Left kidney (tissue), 2 donors: ENCODE data around the gene CTSA. TPM values are rescaled to one million over a fixed set of nuclear protein-coding genes. Genes with fewer than 3 reads are reported as not detected.
"Not testable (repeated sequence)": the region's sequence is repeated elsewhere in the genome, so short reads cannot be mapped to it uniquely, and the experiment has no call there.

Source experiments
- DNase-seq: peaks from one replicate; pipeline ENCODE4 v3.0.0-alpha.2; 2013
- polyA plus RNA-seq: library from polyadenylated mRNA; unstranded; fragments of 120-200 nt; gene quantifications from one replicate; pipeline ENCODE4 v1.2.1, GENCODE V29; 2013; ENCODE audit not compliant: insufficient read length

The CTSA gene
- polyA plus RNA-seq, 1 donor, result 143 TPM

- no peak for DNase-seq
These were observed 1.1 kb downstream of the CTSA start for GRCh38 chr20:45892049-45892825.

DNA sequence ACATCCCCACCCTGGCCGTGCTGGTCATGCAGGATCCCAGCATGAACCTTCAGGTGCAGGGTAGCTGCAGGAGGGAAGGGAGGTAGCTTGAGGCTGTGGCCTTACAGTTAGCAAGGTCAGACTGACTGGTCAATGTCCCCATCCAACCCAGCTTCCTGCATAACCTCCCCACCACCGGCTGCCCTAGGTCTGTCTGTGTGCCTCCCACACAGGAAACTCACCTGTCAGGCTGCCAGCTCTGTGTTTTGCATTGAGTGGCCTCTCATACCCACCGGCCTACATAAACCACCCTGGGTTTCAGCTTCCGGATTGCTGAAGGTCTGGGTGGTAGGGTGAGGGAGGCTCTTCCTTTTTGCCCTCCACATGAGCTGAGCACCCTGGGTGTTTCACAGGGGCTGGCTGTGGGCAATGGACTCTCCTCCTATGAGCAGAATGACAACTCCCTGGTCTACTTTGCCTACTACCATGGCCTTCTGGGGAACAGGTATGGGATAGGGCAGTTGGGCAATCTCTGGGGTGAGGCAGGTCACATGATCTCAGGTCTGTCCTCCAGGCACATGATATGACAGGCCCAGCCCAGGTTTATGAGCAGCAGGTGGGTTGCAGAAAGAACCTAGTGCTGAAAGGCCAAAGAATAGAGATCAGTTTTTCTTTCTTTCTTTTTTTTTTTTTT is 1.8 kb downstream of the CTSA start:
- no peak for DNase-seq

GRCh38 chr20:45893831-45894230 is 2.7 kb downstream of the CTSA start:
- no peak for DNase-seq

- DNase-seq, result no peak
These were observed 3.7 kb downstream of the CTSA start for GRCh38 chr20:45894797-45895196.

GRCh38 chr20:45896641-45897161 is 5.6 kb downstream of the CTSA start:
- DNase-seq, result no peak

DNA sequence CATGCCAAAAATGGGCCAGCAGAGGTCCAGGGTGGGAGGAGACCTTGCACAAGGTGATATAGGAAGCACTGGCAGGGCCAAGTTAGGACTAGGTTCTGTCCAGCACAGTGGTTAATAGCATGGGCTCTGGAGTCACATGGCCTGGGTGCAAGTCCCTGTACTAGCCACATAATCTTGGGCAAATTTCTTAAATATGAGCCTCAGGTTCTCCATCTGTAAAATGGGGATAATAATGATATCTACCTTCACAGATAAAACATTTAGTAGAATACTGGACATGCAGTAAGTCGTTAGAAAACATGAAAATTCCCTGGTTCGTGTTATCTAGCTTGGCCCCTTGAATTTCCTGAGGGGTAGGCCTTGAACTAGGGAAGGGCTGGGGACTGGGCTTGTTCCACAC is 6.2 kb downstream of the CTSA start:
- DNase-seq, result no peak

GRCh38 chr20:45897692-45898091 is 6.6 kb downstream of the CTSA start:
- DNase-seq, result no peak

- no peak for DNase-seq
These were observed 7.2 kb downstream of the CTSA start for GRCh38 chr20:45898285-45898684.

- no peak for DNase-seq
These were observed 8.1 kb downstream of the CTSA start for GRCh38 chr20:45899046-45899835.

GRCh38 chr20:45901332-45901731 is 10.2 kb downstream of the CTSA start:
- not testable (repeated sequence) for DNase-seq

DNA sequence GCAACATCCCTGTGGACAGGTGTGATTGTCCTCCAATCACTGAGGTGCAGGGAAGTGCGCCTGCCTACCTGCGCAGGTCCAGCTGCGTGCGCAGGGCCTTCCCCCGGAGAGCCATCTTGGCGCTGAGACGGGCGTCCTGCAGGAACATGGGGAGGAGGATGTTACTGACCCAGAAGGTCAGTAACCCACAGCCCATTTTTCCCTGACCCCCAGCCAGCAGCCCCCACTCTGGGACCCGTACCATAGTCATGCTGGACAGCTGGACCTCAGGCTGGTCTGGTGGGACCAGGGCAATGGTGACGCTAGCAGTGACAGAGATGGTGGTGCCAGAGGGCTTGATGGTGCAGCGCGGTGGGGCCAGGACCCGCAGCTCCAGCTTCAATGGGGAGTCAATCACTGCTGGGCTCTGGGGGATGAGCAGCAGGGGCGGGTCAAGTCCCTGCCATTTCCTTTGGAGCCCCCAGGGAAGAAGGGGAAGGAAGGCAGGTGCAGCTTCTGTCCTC is 11.1 kb downstream of the CTSA start:
- no peak for DNase-seq

DNA sequence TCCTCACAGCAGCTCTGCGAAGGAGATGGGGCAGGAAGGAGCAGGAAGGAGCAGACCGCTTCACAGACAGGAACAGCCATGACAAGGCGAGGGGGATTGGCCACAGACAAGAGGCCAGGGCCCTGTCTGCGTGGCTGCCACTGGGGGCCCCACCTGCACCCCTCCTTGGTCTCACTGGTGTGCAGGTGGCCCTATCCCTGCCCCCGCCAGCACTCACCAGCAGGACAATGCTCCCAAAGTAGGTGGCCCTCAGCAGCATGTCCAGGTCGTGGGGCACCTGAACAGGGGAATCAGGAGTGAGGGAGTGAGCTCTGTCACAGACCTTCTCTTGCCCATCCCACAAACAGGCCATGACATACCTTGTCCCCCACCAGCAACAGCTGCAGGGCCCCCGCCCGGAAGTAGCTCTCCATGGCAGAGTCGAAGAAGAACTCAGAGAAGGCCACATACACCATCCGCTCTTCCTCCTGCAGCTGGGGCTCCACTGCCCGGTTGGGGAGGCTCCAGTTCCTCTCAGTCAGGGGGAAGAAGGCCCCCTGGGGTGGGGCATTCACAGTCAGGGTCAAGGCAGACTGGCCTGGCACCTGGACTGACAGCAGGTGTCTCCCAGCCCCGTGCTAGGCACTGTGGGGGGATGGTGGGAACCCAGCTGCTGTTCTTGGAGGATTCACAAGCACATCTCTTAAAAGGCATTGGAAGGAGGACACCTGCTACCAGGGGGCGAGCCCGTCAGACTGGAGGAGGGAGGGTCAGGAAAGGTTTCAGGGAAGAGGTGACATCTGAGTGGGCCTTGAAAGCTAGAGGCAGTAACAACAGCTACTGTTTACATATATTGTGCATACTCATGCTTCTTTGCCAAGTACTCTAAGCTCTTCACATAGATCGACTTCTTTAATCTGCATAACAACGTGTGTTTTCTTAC is 13.7 kb downstream of the CTSA start:
- no peak for DNase-seq

GRCh38 chr20:45905505-45906079 is 14.5 kb downstream of the CTSA start:
- DNase-seq, result no peak

- no peak for DNase-seq
These were observed 16.2 kb downstream of the CTSA start for GRCh38 chr20:45907219-45907948.

- DNase-seq, result no peak
These were observed 16.9 kb downstream of the CTSA start for GRCh38 chr20:45908084-45908483.

GRCh38 chr20:45909336-45909808 is 18.2 kb downstream of the CTSA start:
- DNase-seq, result no peak

GRCh38 chr20:45909817-45910669 is 18.9 kb downstream of the CTSA start:
- no peak for DNase-seq

GRCh38 chr20:45910670-45911485 is 19.7 kb downstream of the CTSA start:
- DNase-seq, result peak; percentile 98
